ENCODE results near the gene PELI3. TPM values are rescaled to one million over a fixed set of nuclear protein-coding genes. Genes with fewer than 3 reads are reported as not detected.

PELI3 gene, protein sequence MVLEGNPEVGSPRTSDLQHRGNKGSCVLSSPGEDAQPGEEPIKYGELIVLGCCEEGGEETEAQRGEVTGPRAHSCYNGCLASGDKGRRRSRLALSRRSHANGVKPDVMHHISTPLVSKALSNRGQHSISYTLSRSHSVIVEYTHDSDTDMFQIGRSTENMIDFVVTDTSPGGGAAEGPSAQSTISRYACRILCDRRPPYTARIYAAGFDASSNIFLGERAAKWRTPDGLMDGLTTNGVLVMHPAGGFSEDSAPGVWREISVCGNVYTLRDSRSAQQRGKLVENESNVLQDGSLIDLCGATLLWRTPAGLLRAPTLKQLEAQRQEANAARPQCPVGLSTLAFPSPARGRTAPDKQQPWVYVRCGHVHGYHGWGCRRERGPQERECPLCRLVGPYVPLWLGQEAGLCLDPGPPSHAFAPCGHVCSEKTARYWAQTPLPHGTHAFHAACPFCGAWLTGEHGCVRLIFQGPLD
- total RNA-seq = 14.5 and 18.9 TPM in 2 replicates

DNA sequence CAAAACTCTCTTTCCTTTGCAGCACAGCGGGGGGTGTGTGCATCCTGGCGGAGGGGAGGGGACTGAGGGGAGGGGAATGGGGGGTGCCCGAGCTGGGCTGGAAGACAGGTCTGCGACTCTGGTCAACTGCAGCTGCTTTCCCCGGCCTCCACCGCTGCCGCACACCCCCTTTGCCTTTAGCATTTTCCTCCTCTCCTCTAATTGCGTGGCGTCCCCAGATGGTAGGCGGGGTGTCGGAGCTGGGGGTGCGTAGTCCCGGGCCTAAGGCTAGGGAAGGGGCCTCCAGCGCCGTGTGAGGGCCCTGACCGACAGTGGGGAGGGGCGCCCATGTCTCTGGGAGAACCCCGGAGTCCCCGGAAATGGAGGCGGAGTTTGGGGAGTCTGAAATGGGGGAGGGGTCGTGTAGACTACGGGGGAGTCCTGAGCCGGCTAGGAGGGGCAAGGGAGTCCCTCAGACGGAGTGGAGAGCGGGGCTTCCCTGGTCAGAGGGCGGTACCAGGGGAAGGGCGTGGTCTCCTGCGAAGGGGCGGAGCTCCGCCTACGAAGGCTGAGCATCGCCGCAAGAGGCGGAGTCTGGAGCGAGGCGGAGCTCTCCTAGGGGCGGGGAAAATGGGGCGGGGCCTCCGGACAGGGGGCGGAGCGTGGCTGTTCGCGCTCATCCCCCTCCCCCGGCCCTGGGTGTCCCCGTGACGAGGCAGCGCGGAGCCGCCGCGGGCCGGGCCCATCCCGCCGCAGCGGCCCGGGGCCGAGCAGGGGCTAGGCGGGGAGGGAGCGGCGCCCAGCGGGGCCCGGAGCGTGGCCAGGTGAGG is at the start of gene PELI3:
PELI3 (plus strand) TSS at position 681 of the 809 bp plus-strand sequence. CDS start 1,224 bp downstream, outside the sequence.

DNA sequence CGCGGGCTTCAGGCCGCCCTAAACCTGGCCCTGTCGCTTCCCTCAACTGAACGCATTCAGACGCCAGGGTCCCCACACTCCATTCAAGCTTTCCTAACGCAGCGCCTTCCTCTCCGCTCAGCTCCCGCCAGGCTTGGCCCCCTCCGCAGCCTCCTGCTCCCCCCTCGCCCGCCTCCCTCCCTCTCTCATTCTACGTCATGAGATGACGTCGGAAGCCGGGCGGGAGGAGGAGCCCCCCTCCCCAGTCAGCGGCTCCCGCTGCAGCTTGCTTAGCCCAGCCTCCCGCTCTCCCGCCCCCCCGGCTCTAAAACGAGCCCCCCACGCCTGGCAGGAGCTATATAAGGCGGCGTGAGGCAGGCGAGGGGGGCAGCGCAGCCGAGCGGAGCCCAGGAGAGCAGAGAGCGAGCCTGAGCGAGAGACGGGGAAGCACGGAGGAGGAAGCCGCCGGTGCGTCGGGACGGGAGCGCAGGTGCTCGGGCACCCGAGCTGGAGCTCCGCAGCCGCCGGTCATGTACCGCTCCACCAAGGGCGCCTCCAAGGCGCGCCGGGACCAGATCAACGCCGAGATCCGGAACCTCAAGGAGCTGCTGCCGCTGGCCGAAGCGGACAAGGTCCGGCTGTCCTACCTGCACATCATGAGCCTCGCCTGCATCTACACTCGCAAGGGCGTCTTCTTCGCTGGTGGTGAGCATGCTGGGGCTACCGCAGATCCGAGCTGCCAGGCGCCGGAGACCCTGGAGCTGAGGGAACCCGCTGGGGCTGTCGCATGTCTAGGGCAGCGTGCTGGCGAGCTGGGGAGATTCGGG is 45.8 kb upstream of the PELI3 start, which contains the start of gene NPAS4:
NPAS4 (plus strand) TSS at position 365 of the 806 bp plus-strand sequence; CDS start at position 510, 145 bp downstream.

GRCh38 chr11:66438504-66439466 is 27.9 kb upstream of the PELI3 start, which contains the start of gene MRPL11:
MRPL11 (minus strand) TSS chr11:66438848; CDS start chr11:66438754, 94 bp downstream.

GRCh38 chr11:66480117-66480938 is 13.6 kb downstream of the PELI3 start, which contains the start of gene DPP3:
DPP3 (plus strand) TSS chr11:66480434; CDS start chr11:66482201, 1,767 bp downstream.

GRCh38 chr11:66510271-66510989 is 43.7 kb downstream of the PELI3 start, which contains the start of gene BBS1:
BBS1 (plus strand) TSS chr11:66510635; CDS start chr11:66510660, 25 bp downstream.

Other genes starting within 250 kb of the PELI3 start
- gene KLC2, start 209.2 kb upstream of the PELI3 start, total RNA-seq = 27.0 and 34.0 TPM in 2 replicates
- gene RAB1B, start 198.3 kb upstream of the PELI3 start, total RNA-seq = 118 and 126 TPM in 2 replicates
- gene CNIH2, start 188.7 kb upstream of the PELI3 start, total RNA-seq = 0.72 and 0.86 TPM in 2 replicates
- 195 TPM in 2 replicates for gene YIF1A, start 177.8 kb upstream of the PELI3 start, total RNA-seq
- gene TMEM151A, start 175.0 kb upstream of the PELI3 start, total RNA-seq = 0.72 and 2.2 TPM in 2 replicates
- gene CD248, start 149.9 kb upstream of the PELI3 start, total RNA-seq = 51.9 and 182 TPM in 2 replicates
- 17.9 and 19.5 TPM in 2 replicates for gene RIN1, start 130.5 kb upstream of the PELI3 start, total RNA-seq
- 28.1 and 30.8 TPM in 2 replicates for gene BRMS1, start 121.8 kb upstream of the PELI3 start, total RNA-seq
- gene B4GAT1, start 119.3 kb upstream of the PELI3 start, total RNA-seq = 65.9 and 89.3 TPM in 2 replicates
- gene SLC29A2, start 95.1 kb upstream of the PELI3 start, total RNA-seq = 0.36 and 0.78 TPM in 2 replicates
- not detected in 2 replicates for gene NPAS4, start 45.9 kb upstream of the PELI3 start, total RNA-seq
- 22.5 and 24.4 TPM in 2 replicates for gene MRPL11, start 28.1 kb upstream of the PELI3 start, total RNA-seq
- gene DPP3, start 13.5 kb downstream of the PELI3 start, total RNA-seq = 41.2 and 64.1 TPM in 2 replicates
- gene BBS1, start 43.7 kb downstream of the PELI3 start, total RNA-seq = 45.2 and 47.0 TPM in 2 replicates
- gene ZDHHC24, start 79.1 kb downstream of the PELI3 start, total RNA-seq = 13.9 and 14.7 TPM in 2 replicates
- 0.07 TPM in 1 of 2 replicates, not detected in the other for gene ACTN3, start 80.0 kb downstream of the PELI3 start, total RNA-seq
- gene CTSF, start 101.7 kb downstream of the PELI3 start, total RNA-seq = 38.5 and 52.2 TPM in 2 replicates
- 0.56 and 0.59 TPM in 2 replicates for gene CCDC87, start 126.2 kb downstream of the PELI3 start, total RNA-seq
- gene CCS, start 126.3 kb downstream of the PELI3 start, total RNA-seq = 39.4 and 41.1 TPM in 2 replicates
- gene RBM14, start 149.7 kb downstream of the PELI3 start, total RNA-seq = 30.6 and 31.6 TPM in 2 replicates
- gene RBM4, start 171.8 kb downstream of the PELI3 start, total RNA-seq = 80.6 and 105 TPM in 2 replicates
- gene RBM4B, start 211.0 kb downstream of the PELI3 start, total RNA-seq = 21.1 and 27.5 TPM in 2 replicates